RWPE2 (cell line): ENCODE data around the gene TOR4A.
A peak's percentile ranks its signal among the peaks of the same experiment; 100 is the strongest.

Experiments
- ATAC-seq: fragments of 200-7000 bp; cut with Tn5 transposase; 3 replicates; pipeline ENCODE4 v1.9.1; 2021; ENCODE audit warnings: low read depth
- DNase-seq: peaks from one replicate; pipeline ENCODE4 v3.0.0-alpha.2; 2020; ENCODE audit warnings: low spot score
- H3K27ac ChIP-seq: fragments of 450-650 bp; 2 replicates; pipeline ENCODE4 v1.5.1; 2017; ENCODE audit warnings: mild to moderate bottlenecking; ENCODE audit not compliant: poor library complexity, severe bottlenecking
- H3K27me3 ChIP-seq: fragments of 250-450 bp; sonication (Bioruptor Pico); 2 replicates; pipeline ENCODE4 v1.5.1; 2021; ENCODE audit warnings: mild to moderate bottlenecking, moderate library complexity; ENCODE audit not compliant: insufficient read depth, poor library complexity, severe bottlenecking
- H3K36me3 ChIP-seq: fragments of 250-450 bp; sonication (Bioruptor Pico); 2 replicates; pipeline ENCODE4 v1.5.1; 2020; ENCODE audit warnings: low read depth, mild to moderate bottlenecking, moderate library complexity
- H3K4me1 ChIP-seq: fragments of 250-450 bp; sonication (Bioruptor Pico); 2 replicates; pipeline ENCODE4 v1.5.1; 2021; ENCODE audit warnings: mild to moderate bottlenecking, moderate library complexity; ENCODE audit not compliant: insufficient read depth, poor library complexity, severe bottlenecking
- H3K4me3 ChIP-seq: fragments of 250-450 bp; sonication (Bioruptor Pico); 2 replicates; pipeline ENCODE4 v1.5.1; 2021; ENCODE audit warnings: mild to moderate bottlenecking, moderate library complexity; ENCODE audit not compliant: severe bottlenecking
- H3K9me3 ChIP-seq: fragments of 250-450 bp; sonication (Bioruptor Pico); 2 replicates; pipeline ENCODE4 v1.5.1; 2021; ENCODE audit warnings: mild to moderate bottlenecking, moderate library complexity; ENCODE audit not compliant: severe bottlenecking
- TF ChIP-seq, protein P1 (sequence below): fragments of 450-650 bp; IDR thresholded peaks from one replicate; pipeline ENCODE4 v1.5.1; 2017; ENCODE audit warnings: mild to moderate bottlenecking, moderate library complexity; ENCODE audit not compliant: poor library complexity, severe bottlenecking

The TOR4A gene

GRCh38 chr9:137318602-137319001 is 41.1 kb downstream of the TOR4A start:
- TF ChIP-seq, protein P1, sequence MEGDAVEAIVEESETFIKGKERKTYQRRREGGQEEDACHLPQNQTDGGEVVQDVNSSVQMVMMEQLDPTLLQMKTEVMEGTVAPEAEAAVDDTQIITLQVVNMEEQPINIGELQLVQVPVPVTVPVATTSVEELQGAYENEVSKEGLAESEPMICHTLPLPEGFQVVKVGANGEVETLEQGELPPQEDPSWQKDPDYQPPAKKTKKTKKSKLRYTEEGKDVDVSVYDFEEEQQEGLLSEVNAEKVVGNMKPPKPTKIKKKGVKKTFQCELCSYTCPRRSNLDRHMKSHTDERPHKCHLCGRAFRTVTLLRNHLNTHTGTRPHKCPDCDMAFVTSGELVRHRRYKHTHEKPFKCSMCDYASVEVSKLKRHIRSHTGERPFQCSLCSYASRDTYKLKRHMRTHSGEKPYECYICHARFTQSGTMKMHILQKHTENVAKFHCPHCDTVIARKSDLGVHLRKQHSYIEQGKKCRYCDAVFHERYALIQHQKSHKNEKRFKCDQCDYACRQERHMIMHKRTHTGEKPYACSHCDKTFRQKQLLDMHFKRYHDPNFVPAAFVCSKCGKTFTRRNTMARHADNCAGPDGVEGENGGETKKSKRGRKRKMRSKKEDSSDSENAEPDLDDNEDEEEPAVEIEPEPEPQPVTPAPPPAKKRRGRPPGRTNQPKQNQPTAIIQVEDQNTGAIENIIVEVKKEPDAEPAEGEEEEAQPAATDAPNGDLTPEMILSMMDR: no peak

GRCh38 chr9:137319011-137319738 is 41.6 kb downstream of the TOR4A start:
- H3K4me3 ChIP-seq: no peak overlapping the region
- H3K27me3 ChIP-seq: peaks cover 4% of the 10 kb centered on the region
- no peaks in the 10 kb centered on the region for H3K4me1 ChIP-seq
- no peaks in the 10 kb centered on the region for H3K36me3 ChIP-seq
- no peaks in the 10 kb centered on the region for H3K9me3 ChIP-seq
- peak; percentile 53 for ATAC-seq
- H3K27ac ChIP-seq: no peak overlapping the region
- TF ChIP-seq, protein P1: peak; percentile 28
- peak; percentile 59 for DNase-seq

More at GRCh38 chr9:137318602-137319001, 41.1 kb downstream of the TOR4A start:
- H3K27me3 ChIP-seq: peaks cover 4% of the 10 kb centered on the region
- DNase-seq (no peak), ATAC-seq (no peak)
- H3K27ac ChIP-seq: no peak overlapping the region
- H3K36me3 ChIP-seq: no peaks in the 10 kb centered on the region
- no peaks in the 10 kb centered on the region for H3K9me3 ChIP-seq
- no peaks in the 10 kb centered on the region for H3K4me1 ChIP-seq
- H3K4me3 ChIP-seq: no peak overlapping the region

DNA sequence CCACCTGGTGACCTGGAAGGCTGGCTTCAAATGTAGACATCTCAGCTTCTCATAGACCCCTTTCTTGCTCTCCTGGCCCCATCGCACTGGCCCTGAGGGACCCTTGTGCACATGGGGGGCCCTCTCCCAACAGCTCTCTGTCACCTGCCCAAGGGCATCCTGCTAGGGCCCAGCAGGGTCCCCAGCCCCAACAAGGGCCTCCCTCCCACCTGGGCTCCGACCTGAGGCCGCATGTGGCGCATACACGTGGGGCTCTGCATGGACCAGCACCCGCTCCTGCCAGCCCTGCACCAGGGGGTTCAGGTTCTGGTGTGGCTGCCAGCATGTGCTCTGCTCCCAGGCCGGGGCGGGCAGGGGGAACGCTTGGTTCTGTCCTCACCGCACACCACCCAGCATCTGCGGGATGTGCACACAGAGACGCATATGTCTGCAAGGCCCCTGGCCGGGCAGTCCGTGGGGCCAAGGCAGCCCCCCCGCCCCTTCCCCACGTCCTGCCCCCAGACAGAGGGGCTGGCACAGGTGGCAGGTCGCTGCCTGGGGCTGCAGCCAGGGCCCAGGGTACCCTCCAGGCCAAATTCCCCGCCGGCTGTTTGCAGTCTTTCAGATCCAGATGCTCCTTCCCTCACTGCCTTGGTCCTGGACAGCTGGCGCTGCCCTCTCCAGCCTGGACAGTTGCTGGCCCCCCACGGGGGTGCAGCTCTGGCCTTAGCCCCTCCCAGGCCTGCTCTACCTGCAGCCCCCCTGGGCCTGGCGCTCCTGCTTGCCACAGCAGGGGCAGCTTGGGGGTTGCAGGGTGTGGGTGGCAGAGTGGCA is 42.4 kb downstream of the TOR4A start:
- TF ChIP-seq, protein P1: no peak
- DNase-seq (no peak), ATAC-seq (peak; percentile 3; the same call in 1 of the 3 replicates)
- Histone ChIP-seq H3K27me3 (peaks cover 4% of the 10 kb centered on the region), H3K27ac (no peak overlapping the region), H3K9me3 (no peaks in the 10 kb centered on the region), H3K4me3 (no peak overlapping the region), H3K36me3 (no peaks in the 10 kb centered on the region), H3K4me1 (no peaks in the 10 kb centered on the region)

DNA sequence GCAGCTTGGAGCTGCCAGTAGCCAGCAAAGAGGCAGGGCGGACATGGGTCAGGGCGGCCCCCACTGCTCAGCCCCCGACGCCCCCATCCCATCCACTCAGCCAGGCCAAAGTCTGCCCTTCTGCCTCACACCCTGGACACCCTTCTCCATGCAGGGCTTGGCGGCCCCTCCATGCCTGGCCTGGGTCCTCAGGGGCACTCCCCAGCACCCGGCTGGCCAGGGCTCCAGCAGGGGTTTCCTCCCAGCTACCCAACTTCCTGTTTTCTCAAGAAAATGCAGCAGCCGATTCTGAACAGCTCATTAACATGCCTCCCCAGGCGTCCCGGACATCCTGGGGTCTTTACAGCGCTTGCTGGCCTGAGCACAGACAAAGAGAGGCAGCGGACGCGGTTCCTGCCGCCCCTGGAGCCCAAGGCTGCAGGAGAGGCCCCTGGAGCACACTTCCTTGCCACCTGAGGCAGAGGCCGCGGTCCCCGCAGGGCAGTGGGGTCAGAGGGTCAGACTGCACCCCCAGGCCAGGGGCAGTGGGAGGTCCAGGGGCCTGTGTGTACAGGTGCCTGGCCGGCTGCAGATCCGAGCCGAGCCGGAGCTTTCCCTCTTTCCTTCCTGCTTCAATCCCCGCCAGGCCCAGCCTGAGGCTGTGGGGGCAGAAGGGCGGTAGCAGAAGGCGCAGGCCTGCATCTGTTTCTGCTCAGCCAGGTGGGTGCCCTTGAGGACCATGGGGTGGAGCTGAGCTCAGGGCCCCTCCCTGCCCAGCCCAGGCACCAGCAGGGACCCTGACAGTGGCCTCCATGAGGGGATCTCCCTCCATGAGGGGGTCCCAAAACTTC is 43.2 kb downstream of the TOR4A start:
- Histone ChIP-seq H3K9me3 (no peaks in the 10 kb centered on the region), H3K27ac (no peak overlapping the region), H3K4me3 (no peak overlapping the region), H3K36me3 (no peaks in the 10 kb centered on the region), H3K27me3 (peaks cover 4% of the 10 kb centered on the region), H3K4me1 (no peaks in the 10 kb centered on the region)
- no peak for DNase-seq
- ATAC-seq: no peak
- TF ChIP-seq, protein P1: no peak
